Left lobe of liver (tissue), 2 donors: ENCODE results near the gene NOP10. TPM values are rescaled to one million over a fixed set of nuclear protein-coding genes. Genes with fewer than 3 reads are reported as not detected.

Experiments used
- ATAC-seq: fragments of 200-7000 bp; cut with Tn5 transposase; one replicate; pipeline ENCODE4 v1.9.1; 2020; ENCODE audit warnings: mild to moderate bottlenecking, moderate library complexity
- DNase-seq: peaks from one replicate; pipeline ENCODE4 v3.0.0-alpha.2; 2020; ENCODE audit warnings: low spot score
- total RNA-seq: library from RNA; stranded (reverse); gene quantifications from one replicate; pipeline ENCODE4 v1.2.1, GENCODE V29; 2021
- donor health status: DM: no; HTN: no; CAD: no; lungs with moderate emphysema.
- donor health status: DM: no; HTN: yes; CAD: no.

The NOP10 gene
- total RNA-seq, 1 donor from 2014 or later: 56.4 TPM

GRCh38 chr15:34334672-34335071, 8.3 kb downstream of the NOP10 start:
- no peak for DNase-seq
- ATAC-seq: no peak

GRCh38 chr15:34332553-34333120, 10.3 kb downstream of the NOP10 start:
- DNase-seq (no peak), ATAC-seq (no peak)

GRCh38 chr15:34331809-34332208, 11.1 kb downstream of the NOP10 start:
- DNase-seq: no peak
- ATAC-seq: no peak

GRCh38 chr15:34330279-34330678, 12.7 kb downstream of the NOP10 start:
- DNase-seq (no peak), ATAC-seq (no peak)

- DNase-seq: no peak
- ATAC-seq: no peak
These were observed 13.9 kb downstream of the NOP10 start for GRCh38 chr15:34329006-34329405.

GRCh38 chr15:34327906-34328305, 15.0 kb downstream of the NOP10 start:
- DNase-seq (no peak), ATAC-seq (no peak)

GRCh38 chr15:34325368-34325767, 17.6 kb downstream of the NOP10 start:
- no peak for DNase-seq
- no peak for ATAC-seq

- ATAC-seq: no peak
- DNase-seq: no peak
These were observed 18.0 kb downstream of the NOP10 start for GRCh38 chr15:34324933-34325332.

GRCh38 chr15:34323217-34323616, 19.7 kb downstream of the NOP10 start:
- DNase-seq: no peak
- ATAC-seq: no peak

- ATAC-seq (peak; percentile 98), DNase-seq (peak; percentile 74)
These were observed 24.5 kb downstream of the NOP10 start for GRCh38 chr15:34318277-34319079.

GRCh38 chr15:34314491-34315490, 28.1 kb downstream of the NOP10 start:
- ATAC-seq (no peak), DNase-seq (no peak)

- ATAC-seq (no peak), DNase-seq (no peak)
These were observed 31.4 kb downstream of the NOP10 start for GRCh38 chr15:34311563-34311962.

- ATAC-seq (no peak), DNase-seq (no peak)
These were observed 38.3 kb downstream of the NOP10 start for GRCh38 chr15:34304613-34305012.

- no peak for DNase-seq
- ATAC-seq: no peak
These were observed 41.9 kb downstream of the NOP10 start for GRCh38 chr15:34301058-34301457.

GRCh38 chr15:34297059-34297458, 45.9 kb downstream of the NOP10 start:
- DNase-seq: no peak
- ATAC-seq: no peak

GRCh38 chr15:34292621-34293020, 50.3 kb downstream of the NOP10 start:
- no peak for ATAC-seq
- DNase-seq: no peak

Other genes with a start within 250 kb of the NOP10 start
- 38.1 TPM for gene EMC7, start 241.3 kb downstream of the NOP10 start, total RNA-seq
- 0.93 TPM for gene PGBD4, start 241.1 kb downstream of the NOP10 start, total RNA-seq
- 12.0 TPM for gene KATNBL1, start 133.0 kb downstream of the NOP10 start, total RNA-seq
- gene EMC4, start 118.1 kb downstream of the NOP10 start, total RNA-seq: 57.6 TPM
- 7.0 TPM for gene SLC12A6, start 5.4 kb downstream of the NOP10 start, total RNA-seq
- not detected for gene NUTM1, start 179 bp upstream of the NOP10 start, total RNA-seq
- gene LPCAT4, start 24.1 kb upstream of the NOP10 start, total RNA-seq: 4.0 TPM
- gene GOLGA8A, start 94.7 kb upstream of the NOP10 start, total RNA-seq: 9.0 TPM
- gene GOLGA8B, start 240.5 kb upstream of the NOP10 start, total RNA-seq: 41.6 TPM